Endothelial cell of umbilical vein (primary cell): Measurements from ENCODE around the gene TRIM41.

ENCODE experiments used
- EZH2 ChIP-seq: IDR thresholded peaks from 2 replicates; pipeline ENCODE4 v1.6.1; 2012; ENCODE audit warnings: borderline replicate concordance, low read depth, mild to moderate bottlenecking, moderate library complexity, low read length, inconsistent platforms; ENCODE audit not compliant: severe bottlenecking
- FOS ChIP-seq: IDR thresholded peaks from 2 replicates; pipeline ENCODE4 v1.6.1; 2011; ENCODE audit warnings: mild to moderate bottlenecking, low read length, moderate library complexity, borderline replicate concordance; ENCODE audit not compliant: insufficient read depth
- GATA2 ChIP-seq: IDR thresholded peaks from 2 replicates; pipeline ENCODE4 v1.7.0; 2011; ENCODE audit warnings: low read depth, mild to moderate bottlenecking, moderate library complexity, mixed read lengths, low read length; ENCODE audit not compliant: insufficient read length, insufficient read depth
- JUN ChIP-seq: IDR thresholded peaks from 2 replicates; pipeline ENCODE4 v1.6.1; 2011; ENCODE audit warnings: borderline replicate concordance, low read depth; ENCODE audit not compliant: insufficient read length, insufficient read depth
- MYC ChIP-seq: IDR thresholded peaks from one replicate; pipeline ENCODE4 v1.6.1; 2011; ENCODE audit warnings: mild to moderate bottlenecking, low read depth, low read length
- POLR2A ChIP-seq: IDR thresholded peaks from 2 replicates; pipeline ENCODE4 v1.6.1; 2012; ENCODE audit warnings: low read depth, mild to moderate bottlenecking, control low read depth, low read length
- POLR2AphosphoS5 ChIP-seq: IDR thresholded peaks from 2 replicates; pipeline ENCODE4 v1.6.1; 2012; ENCODE audit warnings: low read depth, mild to moderate bottlenecking, control low read depth, low read length, moderate library complexity; ENCODE audit not compliant: insufficient read depth
- TF ChIP-seq, protein P1 (sequence below), 2 donors: IDR thresholded peaks; 1 replicate in 1 of 2; 2 replicates in 1 of 2; pipeline ENCODE4 v1.5.1; 2011; ENCODE audit warnings: low read length in 2 of 2, mild to moderate bottlenecking in 2 of 2, moderate library complexity in 2 of 2, control low read depth in 1 of 2, inconsistent platforms in 1 of 2, low read depth in 1 of 2; ENCODE audit not compliant: insufficient read depth in 1 of 2; ENCODE audit errors: extremely low read depth in 1 of 2
- TF ChIP-seq, protein P2 (sequence below): IDR thresholded peaks from 2 replicates; pipeline ENCODE4 v1.6.1; 2011; ENCODE audit not compliant: insufficient read depth, insufficient read length

DNA sequence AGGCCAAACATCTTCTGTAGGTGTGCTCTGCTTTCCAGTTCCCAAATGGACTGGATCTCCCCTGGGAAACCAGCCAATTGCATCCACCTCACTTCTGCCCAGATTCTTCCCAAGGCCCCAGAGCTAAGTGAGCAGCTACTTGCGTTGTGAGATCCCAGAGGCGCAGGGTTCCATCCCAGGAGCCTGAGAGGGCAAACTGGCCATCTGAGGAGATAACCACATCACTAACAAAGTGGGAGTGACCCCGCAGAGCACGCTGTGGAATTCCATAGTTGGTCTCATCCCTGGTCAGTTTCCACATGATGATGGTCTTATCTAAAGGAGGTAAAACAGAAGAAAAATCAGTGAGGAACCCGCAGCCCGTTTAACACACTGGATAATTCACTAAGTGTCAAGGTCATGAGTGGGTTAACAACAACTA is 19.0 kb downstream of the TRIM41 start:
- TF ChIP-seq, protein P1, sequence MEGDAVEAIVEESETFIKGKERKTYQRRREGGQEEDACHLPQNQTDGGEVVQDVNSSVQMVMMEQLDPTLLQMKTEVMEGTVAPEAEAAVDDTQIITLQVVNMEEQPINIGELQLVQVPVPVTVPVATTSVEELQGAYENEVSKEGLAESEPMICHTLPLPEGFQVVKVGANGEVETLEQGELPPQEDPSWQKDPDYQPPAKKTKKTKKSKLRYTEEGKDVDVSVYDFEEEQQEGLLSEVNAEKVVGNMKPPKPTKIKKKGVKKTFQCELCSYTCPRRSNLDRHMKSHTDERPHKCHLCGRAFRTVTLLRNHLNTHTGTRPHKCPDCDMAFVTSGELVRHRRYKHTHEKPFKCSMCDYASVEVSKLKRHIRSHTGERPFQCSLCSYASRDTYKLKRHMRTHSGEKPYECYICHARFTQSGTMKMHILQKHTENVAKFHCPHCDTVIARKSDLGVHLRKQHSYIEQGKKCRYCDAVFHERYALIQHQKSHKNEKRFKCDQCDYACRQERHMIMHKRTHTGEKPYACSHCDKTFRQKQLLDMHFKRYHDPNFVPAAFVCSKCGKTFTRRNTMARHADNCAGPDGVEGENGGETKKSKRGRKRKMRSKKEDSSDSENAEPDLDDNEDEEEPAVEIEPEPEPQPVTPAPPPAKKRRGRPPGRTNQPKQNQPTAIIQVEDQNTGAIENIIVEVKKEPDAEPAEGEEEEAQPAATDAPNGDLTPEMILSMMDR (IDR thresholded peaks at IDR 0.05; ENCODE audit: extremely low read depth in 1 of 2, insufficient read depth in 1 of 2, low read depth in 1 of 2, low read length in 2 of 2) = no peak
- TF ChIP-seq EZH2 (no peak), MYC (no peak), POLR2AphosphoS5 (no peak), POLR2A (no peak), GATA2 (no peak), JUN (no peak), FOS (no peak)
- TF ChIP-seq, protein P2, sequence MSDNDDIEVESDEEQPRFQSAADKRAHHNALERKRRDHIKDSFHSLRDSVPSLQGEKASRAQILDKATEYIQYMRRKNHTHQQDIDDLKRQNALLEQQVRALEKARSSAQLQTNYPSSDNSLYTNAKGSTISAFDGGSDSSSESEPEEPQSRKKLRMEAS = no peak
